HTERT RPE-1 (cell line): ENCODE data around the gene GPR148.

Experiments used
- in situ Hi-C: fragments of 300-500 bp; cut with MboI; formaldehyde crosslinking; loops from 4 replicates; pipeline ENCODE4 v1.14.3; 2020; ENCODE audit warnings: low sequenced_read_pairs

GPR148 gene

DNA sequence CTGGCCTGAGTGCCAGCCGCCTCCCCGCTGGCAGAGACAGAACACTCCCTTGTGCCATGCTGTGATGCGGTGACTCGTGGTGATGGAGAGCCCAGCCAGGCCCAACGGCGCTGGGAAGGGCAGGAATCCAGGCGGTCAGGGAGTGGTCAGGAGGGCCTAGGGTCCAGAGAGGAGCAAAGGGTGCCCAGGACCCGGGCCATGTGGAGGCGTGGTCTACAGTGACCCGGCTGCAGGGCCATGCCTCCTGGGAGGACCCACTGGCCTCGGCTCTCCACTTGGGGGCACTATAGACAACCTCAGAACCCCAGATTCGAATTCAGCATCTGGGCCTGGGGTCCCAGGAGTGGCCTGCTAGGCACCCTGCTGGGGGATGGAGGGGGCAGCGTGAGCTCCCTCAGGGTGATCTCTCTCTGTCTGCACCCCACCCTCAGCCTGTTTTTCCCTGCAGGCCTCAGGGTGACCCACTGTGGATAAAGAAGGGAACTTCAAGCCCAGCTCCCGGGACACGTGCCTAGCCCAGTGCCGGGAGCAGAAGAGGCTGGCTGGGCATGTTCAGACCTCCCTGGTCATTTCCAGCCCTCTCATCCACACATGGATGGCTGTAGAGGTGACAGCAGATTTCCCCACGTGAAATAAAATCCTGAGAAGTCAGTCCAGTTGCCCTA, 39.5 kb downstream of the GPR148 start:
- in situ Hi-C loops, result no loop called here

DNA sequence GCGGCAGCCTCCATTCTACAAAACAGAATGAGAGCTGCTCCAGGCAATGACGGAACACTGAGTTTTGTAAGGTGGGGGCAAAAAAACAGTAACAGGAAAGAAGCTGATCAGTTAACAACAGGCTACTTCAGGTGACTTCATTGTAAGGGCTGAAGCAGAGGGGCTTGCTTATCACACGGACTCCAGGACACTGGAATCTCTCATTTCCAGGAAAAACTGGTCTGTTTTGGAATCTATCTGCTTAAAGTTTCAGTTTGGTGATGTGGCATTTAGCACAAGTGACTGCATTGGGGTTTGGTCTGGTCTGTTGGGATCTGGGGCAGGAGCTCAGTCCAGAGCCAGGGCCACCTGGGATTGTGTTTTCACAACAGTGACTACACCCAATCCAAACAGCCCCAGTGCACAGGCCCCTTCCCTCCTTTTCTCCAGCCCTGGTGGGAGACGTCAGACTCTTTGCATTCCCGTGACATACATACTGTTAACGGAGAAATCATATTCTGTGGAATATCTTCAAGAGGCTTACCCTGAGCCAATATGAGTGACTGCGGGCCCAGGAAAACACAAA, 40.6 kb downstream of the GPR148 start:
- in situ Hi-C loops, result no loop called here

DNA sequence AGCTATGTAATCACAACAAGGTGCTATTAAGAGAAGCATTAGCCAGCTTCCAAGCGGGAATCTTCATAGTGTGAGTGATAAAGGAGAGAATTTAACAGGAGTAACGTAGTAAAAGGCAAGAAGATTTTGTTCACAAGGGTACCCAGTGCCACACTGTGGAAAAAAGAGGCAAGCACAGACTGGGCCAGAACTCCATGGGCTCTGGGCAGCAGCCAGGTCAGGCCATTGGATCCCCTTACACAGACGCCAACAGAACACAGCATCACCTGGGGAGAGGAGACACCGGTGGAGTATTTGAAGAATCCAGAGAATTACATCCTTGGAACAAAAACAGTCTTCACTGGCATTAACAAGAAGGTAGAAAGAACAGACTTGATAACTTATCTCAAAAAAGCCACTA, 47.7 kb downstream of the GPR148 start:
- in situ Hi-C loops, result no loop called here

DNA sequence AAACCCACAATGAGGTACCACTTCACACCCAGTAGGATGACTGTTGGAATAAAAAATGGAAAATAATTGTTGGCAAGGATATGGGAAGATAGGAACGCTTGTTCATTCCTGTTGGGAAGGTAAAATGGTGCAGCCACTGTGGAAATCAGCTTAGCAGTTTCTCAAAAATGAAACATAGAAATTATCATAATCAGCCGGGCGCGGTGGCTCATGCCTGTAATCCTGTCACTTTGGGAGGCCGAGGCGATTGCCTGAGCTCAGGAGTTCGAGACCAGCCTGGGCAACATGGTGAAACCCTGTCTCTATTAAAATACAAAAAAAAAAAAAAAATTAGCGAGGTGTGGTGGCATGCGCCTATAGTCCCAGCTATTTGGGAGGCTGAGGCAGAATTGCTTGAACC, 49.9 kb downstream of the GPR148 start:
- in situ Hi-C loops, result no loop called here
